Measurements from ENCODE around the gene MOCOS.

DNA sequence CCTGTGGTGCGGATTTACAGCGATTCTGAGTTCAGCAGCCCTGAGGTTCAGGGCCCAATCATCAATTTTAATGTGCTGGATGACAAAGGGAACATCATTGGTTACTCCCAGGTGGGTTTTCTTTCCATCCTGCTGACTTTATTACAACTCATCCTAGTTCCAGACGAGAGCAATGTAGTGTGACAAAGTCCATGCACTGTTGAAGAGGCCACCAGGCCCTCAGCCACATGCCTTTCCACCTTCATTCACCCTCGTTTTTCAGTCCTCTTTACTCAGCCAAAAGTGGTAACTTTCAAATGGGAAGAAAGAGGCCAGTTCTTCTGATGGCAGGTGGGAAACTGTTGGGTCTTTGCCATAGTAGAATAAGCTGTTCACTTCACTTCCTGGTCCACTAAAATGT lies 17.9 kb downstream of the MOCOS start:
- TF ChIP-seq MAX (IDR thresholded peaks at IDR 0.05): no peak
- TF ChIP-seq, protein P1, sequence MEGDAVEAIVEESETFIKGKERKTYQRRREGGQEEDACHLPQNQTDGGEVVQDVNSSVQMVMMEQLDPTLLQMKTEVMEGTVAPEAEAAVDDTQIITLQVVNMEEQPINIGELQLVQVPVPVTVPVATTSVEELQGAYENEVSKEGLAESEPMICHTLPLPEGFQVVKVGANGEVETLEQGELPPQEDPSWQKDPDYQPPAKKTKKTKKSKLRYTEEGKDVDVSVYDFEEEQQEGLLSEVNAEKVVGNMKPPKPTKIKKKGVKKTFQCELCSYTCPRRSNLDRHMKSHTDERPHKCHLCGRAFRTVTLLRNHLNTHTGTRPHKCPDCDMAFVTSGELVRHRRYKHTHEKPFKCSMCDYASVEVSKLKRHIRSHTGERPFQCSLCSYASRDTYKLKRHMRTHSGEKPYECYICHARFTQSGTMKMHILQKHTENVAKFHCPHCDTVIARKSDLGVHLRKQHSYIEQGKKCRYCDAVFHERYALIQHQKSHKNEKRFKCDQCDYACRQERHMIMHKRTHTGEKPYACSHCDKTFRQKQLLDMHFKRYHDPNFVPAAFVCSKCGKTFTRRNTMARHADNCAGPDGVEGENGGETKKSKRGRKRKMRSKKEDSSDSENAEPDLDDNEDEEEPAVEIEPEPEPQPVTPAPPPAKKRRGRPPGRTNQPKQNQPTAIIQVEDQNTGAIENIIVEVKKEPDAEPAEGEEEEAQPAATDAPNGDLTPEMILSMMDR (IDR thresholded peaks at IDR 0.05 in 2 of 3, conservative IDR thresholded peaks at IDR 0.05 in 1 of 3; ENCODE audit: borderline replicate concordance in 1 of 3, insufficient read depth in 1 of 3, low read depth in 2 of 3, low read length in 2 of 3): no peak
- no peak for TF ChIP-seq ZNF274 (IDR thresholded peaks at IDR 0.05; ENCODE audit: low read depth, low read length)
- TF ChIP-seq SIN3A (IDR thresholded peaks at IDR 0.05; ENCODE audit: low read depth): no peak
- no peak for TF ChIP-seq POLR2AphosphoS5 (IDR thresholded peaks at IDR 0.05; ENCODE audit: low read depth, low read length)
- TF ChIP-seq EZH2 (IDR thresholded peaks at IDR 0.05): no peak
- no peak for TF ChIP-seq ZFX (IDR thresholded peaks at IDR 0.05)
- no peak for TF ChIP-seq ATF3 (IDR thresholded peaks at IDR 0.05)
- TF ChIP-seq TCF7L2 (IDR thresholded peaks at IDR 0.05; ENCODE audit: borderline replicate concordance, extremely low read depth, insufficient read depth, insufficient read length): no peak
- no peak for TF ChIP-seq JUND (IDR thresholded peaks at IDR 0.05)
- TF ChIP-seq SP1 (IDR thresholded peaks at IDR 0.05; ENCODE audit: low read depth): no peak
- no peak for TF ChIP-seq YY1 (IDR thresholded peaks at IDR 0.05; ENCODE audit: extremely low read depth, insufficient replicate concordance, low read depth, low read length)
